HG02885 (cell line): ENCODE measurements around the gene THRA.

Source experiments
- ATAC-seq: cut with Tn5 transposase; IDR thresholded peaks from one replicate; pipeline ENCODE4 v1.9.1; 2021; ENCODE audit warnings: mild to moderate bottlenecking; ENCODE audit not compliant: unreplicated experiment, poor library complexity

Gene THRA

DNA sequence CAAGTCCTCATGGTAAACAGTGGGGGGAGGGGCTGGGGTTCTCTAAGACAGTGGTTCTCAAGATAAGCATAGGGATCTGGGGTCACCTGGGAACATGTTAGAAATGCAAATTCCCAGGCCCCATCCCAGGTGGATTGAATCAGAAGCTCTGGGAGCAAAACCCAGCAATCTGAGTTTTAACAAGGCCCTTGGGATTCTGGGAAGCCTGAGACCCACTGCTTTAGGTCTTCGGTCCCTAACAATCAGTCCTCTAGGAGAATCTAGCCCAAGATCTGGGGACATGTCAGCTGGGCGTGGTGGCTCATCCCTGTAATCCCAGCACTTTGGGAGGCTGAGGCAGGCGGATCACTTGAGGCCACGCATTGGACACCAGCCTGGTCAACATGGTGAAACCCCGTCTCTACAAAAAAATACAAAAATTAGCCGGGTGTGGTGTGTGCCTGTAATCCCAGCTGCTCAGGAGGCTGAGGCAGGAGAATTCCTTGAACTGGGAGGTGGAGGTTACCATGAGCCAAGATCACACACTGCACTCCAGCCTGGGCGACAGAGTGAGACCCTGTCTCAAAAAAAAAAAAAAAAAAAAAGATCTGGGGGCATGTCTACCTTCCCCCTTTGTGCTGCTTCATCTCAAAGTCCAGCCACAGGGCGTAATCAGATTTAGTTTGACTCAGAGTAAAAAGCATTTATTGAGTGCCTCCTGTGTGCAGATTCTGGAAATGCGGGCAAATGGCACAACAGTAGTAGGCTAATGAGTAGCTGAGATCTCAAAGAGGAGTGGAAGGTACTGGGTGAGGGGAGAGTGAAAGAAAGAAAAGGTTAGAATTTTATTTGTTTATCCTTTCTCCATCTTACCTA is 46.4 kb downstream of the THRA start:
- no peak for ATAC-seq

GRCh38 chr17:40110026-40110845 is 47.5 kb downstream of the THRA start:
- ATAC-seq = no peak

DNA sequence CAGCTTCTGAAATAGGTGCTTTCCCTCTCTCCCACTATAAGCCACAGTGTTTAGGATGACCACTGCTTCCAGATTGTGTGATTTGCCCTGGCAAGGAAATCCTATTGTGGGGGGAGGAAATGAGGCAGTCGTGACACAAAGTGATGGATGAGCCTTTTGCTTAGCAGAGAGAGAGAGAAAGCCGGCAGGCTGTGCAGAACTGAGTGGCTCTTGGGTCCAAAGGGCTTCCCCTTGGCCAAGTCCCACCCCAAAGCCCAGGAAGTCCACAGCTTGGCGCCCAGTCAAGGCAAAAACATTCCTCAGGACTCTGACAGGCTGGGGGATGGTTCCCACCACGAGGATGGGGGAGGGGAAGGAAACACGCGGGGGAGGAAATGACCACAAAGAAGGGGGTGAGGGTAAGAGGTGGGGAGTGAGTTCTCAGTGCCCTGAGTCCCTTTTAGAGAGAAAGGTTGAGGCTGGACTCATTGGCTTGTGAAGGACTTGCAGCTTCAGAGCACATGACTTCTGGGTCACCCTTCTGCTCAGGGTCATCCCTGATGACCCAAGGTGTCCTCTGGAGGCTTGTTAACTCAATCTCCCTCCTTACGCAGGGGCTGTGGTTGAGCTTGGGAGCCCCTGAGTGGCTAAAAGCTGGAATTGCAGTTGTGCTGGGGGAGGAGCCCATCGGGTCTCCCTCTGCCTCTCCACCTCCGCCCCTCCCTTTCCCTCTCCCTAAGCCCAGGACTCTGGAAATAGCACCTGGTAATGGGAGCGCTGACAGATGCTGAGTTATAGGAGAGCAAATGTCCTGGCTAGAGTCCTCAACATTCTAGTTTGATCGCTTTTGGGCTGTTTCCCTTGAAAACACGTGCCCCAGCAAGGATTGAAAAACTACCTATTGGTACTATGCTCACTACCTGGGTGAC is 48.7 kb downstream of the THRA start:
- ATAC-seq = peak; percentile 42

DNA sequence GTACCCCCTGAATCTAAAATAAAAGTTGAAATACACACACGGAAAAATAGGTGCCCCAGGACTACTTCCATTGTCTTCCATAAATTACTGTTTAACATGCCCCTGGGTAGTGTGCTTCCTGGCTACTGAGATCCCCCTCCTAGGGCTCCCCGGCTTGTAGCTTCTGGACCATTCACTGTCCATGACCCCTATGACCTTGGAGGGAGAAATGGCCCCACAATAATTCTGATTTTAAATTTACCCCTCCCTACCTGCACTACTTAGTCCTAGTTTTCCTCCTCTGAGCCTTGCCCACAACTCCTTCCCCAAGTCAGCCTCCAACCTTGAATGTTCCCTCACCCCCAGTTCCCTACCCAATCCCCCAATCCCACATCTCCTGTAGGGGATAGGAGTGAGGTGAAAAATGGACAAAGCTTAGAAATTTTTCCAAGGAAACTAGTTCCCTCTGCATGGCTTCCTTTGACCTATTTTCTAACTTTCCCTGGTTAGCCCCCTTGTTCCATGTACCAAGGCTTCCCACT is 49.5 kb downstream of the THRA start:
- ATAC-seq = no peak

DNA sequence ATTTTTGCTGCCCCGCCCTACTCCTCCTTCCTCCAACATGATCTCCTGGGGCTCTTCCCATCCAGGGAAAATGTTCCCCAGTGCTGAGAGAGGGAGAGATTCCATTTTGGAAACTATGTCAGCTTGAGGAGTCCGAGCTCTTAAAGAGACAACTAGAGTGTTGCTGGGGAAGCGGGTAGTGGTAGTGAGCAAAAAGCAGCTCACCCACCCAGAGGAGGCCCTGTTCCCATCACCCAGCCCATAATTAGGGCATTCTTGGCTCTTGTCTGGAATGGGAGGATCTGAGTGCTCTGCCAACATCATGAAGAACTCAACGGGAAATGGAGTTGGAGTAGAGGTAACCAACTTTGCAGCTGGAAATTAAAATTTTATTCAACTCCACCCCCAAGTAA is 49.9 kb downstream of the THRA start:
- no peak for ATAC-seq

GRCh38 chr17:40113110-40113906 is 50.5 kb downstream of the THRA start:
- ATAC-seq = peak; percentile 86

DNA sequence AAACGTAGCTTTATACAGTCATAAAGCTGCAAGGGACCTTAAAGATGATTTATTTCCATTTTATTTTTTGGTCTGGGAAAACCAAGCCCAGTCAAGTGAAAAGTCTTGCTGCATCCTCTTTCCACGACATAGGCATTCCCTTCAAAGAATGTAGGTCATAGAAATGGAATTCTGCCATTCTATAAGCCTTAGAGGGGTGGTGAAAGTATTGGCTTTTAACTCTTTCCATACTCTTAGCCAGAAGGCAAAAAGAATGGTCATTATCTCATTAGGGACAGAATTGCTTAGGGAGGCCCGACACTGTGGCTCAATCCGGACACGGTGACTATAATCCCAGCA is 51.1 kb downstream of the THRA start:
- ATAC-seq = no peak

- no peak for ATAC-seq
Observed at GRCh38 chr17:40115101-40115436, 52.3 kb downstream of the THRA start.

DNA sequence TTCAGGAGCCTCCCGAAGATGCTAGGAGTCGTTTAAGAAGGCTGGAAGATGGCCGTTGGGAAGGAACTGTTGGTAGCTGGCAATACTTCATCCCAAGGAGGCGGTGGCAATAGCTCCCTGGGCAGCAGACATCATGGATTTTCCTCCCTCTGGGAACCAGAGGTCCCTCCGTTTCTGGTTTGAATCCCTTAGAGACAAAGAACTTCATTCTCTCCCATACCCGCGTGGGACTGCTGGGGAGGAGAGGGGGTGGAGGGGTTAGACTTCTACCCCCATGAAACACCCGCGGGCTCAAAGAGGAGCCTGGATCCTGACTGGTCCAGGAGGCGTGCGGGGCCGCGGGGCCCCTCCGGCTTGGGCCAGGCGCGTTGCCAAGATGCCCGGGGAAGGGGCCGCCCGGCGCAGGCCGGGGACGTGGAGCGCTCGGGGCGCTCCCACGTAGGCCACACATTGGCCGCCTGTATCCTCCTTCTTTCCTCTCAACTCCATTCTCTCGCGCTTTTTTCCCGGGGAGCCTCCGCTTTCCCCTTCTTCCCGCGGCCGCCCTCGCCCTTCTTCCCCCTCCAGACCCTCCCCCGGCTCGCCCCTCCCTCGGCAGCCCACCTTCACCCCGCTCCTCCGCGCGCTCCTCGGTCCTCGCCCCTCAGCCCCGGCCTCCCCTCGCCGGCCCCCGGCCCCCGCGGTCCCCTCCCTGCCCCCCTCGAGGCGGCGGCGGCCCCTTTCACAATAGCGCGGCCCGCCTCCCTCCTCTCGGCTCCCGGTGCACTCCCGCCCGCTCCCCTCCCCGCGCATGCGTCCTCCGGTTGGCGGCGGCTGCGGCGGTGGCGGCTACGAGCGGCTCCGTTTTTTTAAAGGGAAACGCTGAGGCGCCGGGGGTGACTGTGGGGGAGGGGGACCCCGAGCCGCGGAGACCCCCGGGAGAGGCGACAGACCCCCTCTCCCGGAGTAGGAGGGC is 58.7 kb downstream of the THRA start, which contains the start of gene MSL1:
MSL1 (plus strand) TSS at position 791 of the 955 bp plus-strand sequence. CDS start 642 bp downstream, outside the sequence.
- ATAC-seq = peak; percentile 61

- ATAC-seq = peak; percentile 38
Observed at GRCh38 chr17:40122136-40122998, 59.6 kb downstream of the THRA start.

DNA sequence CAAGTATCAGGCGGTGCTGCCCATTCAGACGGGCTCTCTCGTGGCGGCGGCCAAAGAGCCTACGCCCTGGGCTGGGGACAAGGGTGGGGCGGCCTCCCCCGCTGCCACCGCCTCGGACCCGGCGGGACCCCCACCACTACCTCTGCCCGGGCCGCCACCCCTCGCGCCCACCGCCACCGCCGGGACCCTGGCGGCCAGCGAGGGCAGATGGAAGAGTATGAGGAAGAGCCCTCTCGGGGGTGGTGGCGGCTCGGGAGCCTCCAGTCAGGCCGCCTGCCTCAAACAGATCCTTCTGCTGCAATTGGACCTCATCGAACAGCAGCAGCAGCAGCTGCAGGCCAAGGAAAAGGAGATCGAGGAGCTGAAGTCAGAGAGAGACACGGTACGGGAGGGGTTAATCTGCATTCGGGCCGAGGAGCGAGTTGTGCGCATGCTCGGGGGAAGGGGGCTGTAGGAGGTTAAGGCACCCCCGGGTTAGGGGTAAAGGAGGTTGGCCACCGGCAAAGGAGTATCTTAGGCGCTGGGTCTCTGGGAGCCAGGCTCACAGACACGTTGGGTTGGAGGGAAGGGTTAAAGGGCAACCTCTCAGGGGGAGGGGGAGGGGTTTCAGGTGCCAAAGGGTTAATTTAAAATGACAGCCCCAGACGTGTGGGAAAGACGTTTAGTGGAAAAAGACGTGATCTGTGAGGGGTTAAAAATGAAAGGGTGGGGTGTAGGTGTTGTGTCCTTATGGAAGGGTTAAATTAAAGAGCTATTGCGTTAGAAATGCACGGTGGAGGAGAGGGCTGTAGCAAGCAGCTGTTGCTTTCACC is 60.4 kb downstream of the THRA start:
- ATAC-seq = peak; percentile 20

DNA sequence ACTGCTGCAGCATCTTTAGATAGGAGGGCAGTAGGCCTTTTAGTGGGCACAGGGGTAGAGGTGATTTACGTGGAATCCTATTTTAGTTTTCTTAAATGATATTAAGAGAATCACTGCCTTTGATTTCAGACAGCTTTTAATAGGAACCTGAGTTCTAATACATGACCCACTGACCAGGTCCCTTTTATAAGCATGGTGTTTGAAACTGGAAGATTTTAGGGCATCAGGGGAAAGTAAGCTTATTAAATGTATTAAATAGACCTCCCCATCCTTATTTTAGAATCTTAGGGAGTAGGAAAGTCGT is 61.0 kb downstream of the THRA start:
- ATAC-seq = no peak

DNA sequence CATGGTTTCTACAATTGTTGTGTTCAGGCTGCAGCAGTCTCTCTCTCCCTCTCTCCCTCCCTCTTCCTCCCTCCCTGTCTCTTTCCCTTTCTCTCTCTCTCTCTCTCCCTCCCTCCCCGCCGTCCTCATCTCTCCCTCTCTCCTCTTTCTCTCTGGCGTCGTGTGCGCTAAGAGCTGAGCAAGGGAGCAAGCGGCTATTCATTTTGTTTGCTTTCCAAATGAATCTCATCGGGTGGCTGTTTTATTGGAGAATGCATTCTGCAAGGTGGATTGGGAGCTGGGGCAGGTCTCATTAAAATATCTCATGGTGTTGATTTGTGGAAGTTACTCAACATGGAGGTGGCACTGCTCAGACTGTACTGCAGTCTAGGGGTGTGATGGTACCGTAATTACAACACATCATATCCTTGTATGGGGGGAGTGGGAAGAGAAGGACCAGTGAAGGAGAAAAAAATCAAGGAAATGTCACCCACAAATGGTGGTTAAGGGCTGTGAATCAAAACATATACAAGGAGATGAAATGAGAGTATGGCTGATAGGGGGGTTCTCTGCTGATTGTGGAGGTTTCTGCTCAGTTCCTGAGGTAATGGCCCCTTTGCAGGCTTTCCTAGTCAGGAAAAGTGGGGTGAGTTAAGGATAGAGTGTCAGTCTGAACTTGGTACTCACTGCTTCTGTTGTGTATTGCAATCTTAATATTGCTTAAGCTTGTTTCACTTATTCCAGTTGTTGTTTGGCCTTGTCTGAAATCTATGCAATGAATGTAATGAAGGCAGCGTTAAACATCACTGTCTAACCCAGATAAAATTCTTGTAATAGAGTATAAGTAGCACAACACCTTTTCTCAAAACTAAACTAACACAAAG is 61.7 kb downstream of the THRA start:
- no peak for ATAC-seq

DNA sequence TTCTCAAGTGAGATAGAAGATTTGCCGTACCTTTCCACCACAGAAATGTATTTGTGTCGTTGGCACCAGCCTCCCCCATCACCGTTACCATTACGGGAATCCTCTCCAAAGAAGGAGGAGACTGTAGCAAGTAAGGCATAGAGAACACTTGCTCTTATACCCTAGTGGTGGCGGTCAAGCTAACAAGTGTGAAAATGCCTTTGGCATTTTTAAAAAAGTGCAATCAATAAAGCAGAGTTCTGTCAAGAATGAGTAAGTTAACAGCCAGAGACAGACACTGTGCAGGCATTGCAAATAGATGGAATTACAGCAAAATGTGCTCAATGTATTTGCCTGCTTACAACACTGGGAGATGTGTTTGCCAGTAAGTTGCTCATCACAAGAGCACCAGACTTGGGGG is 66.7 kb downstream of the THRA start:
- ATAC-seq = no peak

DNA sequence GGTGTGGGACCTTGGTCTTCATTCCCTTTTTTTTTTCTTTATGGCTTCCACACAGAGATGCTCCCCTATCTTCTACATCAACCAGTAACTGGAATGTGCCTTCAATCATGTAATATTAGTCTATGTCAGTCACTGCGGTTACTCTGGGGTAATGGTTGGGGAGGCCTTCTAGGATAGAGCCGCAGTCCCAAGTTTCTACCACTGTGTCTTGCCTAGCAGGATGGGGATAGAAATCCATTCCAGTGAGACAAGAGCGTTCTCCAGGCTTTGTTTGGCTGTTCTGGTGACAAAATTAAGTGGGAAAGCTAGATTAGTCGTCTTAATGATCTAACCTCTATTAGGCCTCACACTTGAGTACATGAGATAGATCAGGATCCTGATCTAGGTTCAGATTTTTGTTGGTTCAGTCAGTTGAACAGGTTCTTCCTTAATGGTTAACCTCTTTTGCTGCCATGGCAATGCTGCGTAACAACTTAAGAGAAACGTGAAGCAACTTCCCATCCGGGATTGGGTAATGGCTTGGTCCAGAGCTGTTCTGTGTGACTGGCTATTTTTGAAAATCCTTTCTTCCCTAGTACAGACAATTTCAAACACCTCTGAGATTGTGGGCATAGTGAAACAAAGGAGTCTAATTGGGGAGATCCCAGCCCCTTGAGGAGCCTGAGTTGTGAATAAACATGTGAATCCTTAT is 67.7 kb downstream of the THRA start:
- ATAC-seq = no peak
